Upper lobe of right lung (tissue), 1 donor: Measurements from ENCODE around the gene PABPN1. TPM values are rescaled to one million over a fixed set of nuclear protein-coding genes. Genes with fewer than 3 reads are reported as not detected.
A peak's percentile ranks its signal among the peaks of the same experiment; 100 is the strongest.

Experiments used
- ATAC-seq: fragments of 200-7000 bp; cut with Tn5 transposase; one replicate; pipeline ENCODE4 v1.9.1; 2020; ENCODE audit warnings: mild to moderate bottlenecking, moderate library complexity
- DNase-seq: peaks from one replicate; pipeline ENCODE4 v3.0.0-alpha.2; 2020
- H3K27ac ChIP-seq: fragments of 200-600 bp; one replicate; pipeline ENCODE4 v1.8.0; 2022
- H3K27me3 ChIP-seq: fragments of 200-600 bp; one replicate; pipeline ENCODE4 v1.8.0; 2022; ENCODE audit warnings: mild to moderate bottlenecking
- H3K36me3 ChIP-seq: fragments of 200-600 bp; one replicate; pipeline ENCODE4 v1.8.0; 2022
- H3K4me1 ChIP-seq: fragments of 200-600 bp; one replicate; pipeline ENCODE4 v1.8.0; 2022
- H3K4me3 ChIP-seq: fragments of 200-600 bp; one replicate; pipeline ENCODE4 v1.8.0; 2022; ENCODE audit warnings: mild to moderate bottlenecking
- H3K9me3 ChIP-seq: fragments of 200-600 bp; one replicate; pipeline ENCODE4 v1.8.0; 2022
- CTCF ChIP-seq: fragments of 200-600 bp; IDR thresholded peaks from one replicate; pipeline ENCODE4 v1.8.0; 2022; ENCODE audit warnings: antibody characterized with exemption
- intact Hi-C: fragments of 100-400 bp; cut with DNase I; formaldehyde crosslinking; loops from one replicate; pipeline ENCODE4 v1.11.0; 2022
- total RNA-seq: library from RNA; stranded (reverse); fragmentation: NEBNext Ultra II Directional; extraction: Animal tissue kit (Norgen Biotek cat#: 25700); gene quantifications from one replicate; pipeline ENCODE4 v1.2.1, GENCODE V29; 2021
- donor health status: DM: no; HTN: yes; CAD: no; lungs with severe emphysema.

The PABPN1 gene
- total RNA-seq, 1 donor from 2014 or later = 118 TPM

GRCh38 chr14:23346693-23347405, 25.6 kb downstream of the PABPN1 start:
- Histone ChIP-seq H3K36me3 (no peaks in the 10 kb centered on the region), H3K27ac (no peak overlapping the region), H3K4me1 (peaks cover 4% of the 10 kb centered on the region), H3K27me3 (peaks cover 12% of the 10 kb centered on the region), H3K9me3 (no peaks in the 10 kb centered on the region), H3K4me3 (no peak overlapping the region)
- peak; percentile 6 for ATAC-seq
- intact Hi-C loops = no loop called here
- no peak for DNase-seq
- TF ChIP-seq CTCF = no peak

GRCh38 chr14:23347406-23348296, 26.4 kb downstream of the PABPN1 start:
- intact Hi-C loops = no loop called here
- no peaks in the 10 kb centered on the region for H3K9me3 ChIP-seq
- no peak for DNase-seq

GRCh38 chr14:23348297-23348655, 27.0 kb downstream of the PABPN1 start:
- TF ChIP-seq CTCF = no peak
- Histone ChIP-seq H3K27me3 (peaks cover 24% of the 10 kb centered on the region), H3K4me3 (no peak overlapping the region), H3K9me3 (no peaks in the 10 kb centered on the region), H3K36me3 (no peaks in the 10 kb centered on the region), H3K4me1 (peaks cover 7% of the 10 kb centered on the region), H3K27ac (no peak overlapping the region)
- ATAC-seq (no peak), DNase-seq (peak; percentile 20)
- intact Hi-C loops = no loop called here

More at GRCh38 chr14:23347406-23348296, 26.4 kb downstream of the PABPN1 start:
- Histone ChIP-seq H3K36me3 (no peaks in the 10 kb centered on the region), H3K27me3 (peaks cover 18% of the 10 kb centered on the region), H3K4me1 (peaks cover 7% of the 10 kb centered on the region), H3K27ac (no peak overlapping the region), H3K4me3 (no peak overlapping the region)
- TF ChIP-seq CTCF = no peak
- ATAC-seq = no peak

GRCh38 chr14:23349156-23349845, 28.0 kb downstream of the PABPN1 start:
- Histone ChIP-seq H3K27me3 (peaks cover 26% of the 10 kb centered on the region), H3K27ac (no peak overlapping the region), H3K36me3 (no peaks in the 10 kb centered on the region), H3K9me3 (no peaks in the 10 kb centered on the region), H3K4me1 (peaks cover 7% of the 10 kb centered on the region), H3K4me3 (no peak overlapping the region)
- TF ChIP-seq CTCF = no peak
- ATAC-seq (no peak), DNase-seq (no peak)
- intact Hi-C loops = no loop called here

- intact Hi-C loops = no loop called here
- Histone ChIP-seq H3K4me3 (peak overlapping the region; percentile 65), H3K9me3 (no peaks in the 10 kb centered on the region), H3K36me3 (no peaks in the 10 kb centered on the region), H3K27ac (no peak overlapping the region), H3K4me1 (peaks cover 7% of the 10 kb centered on the region), H3K27me3 (peaks cover 26% of the 10 kb centered on the region)
- TF ChIP-seq CTCF = no peak
- ATAC-seq = peak; percentile 20
- no peak for DNase-seq
Observed at GRCh38 chr14:23351681-23352505, 30.6 kb downstream of the PABPN1 start.
